Measurements from ENCODE around the gene MOCS3.
"Not testable (repeated sequence)": the region's sequence is repeated elsewhere in the genome, so short reads cannot be mapped to it uniquely, and the experiment has no call there.

Gene MOCS3

DNA sequence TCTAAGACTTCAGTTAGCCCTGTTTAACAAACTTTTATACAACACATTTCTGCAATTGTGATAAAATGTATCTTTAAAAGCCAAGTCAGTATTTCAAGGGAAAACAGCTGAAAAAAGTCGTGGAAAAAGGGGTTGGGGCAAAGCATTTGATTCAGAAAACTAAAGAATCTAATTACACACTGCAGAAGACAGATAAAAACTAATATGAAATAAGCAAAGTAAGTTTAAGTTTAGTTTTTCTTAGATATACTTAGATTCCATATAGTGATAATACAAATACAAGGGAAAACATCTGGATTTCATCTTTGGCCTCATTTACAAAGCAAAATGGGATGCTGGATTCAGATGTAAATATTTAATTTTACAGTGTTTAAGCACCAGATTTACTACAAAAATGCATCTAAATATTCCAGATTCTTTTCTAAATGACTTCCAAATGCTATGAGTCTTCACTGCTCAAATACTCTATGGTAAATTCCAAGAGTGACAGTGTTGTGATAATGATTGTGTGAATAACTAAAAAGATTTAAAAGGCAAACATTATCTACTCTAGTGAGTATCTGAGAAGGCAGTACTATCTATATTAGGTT is 25.8 kb upstream of the MOCS3 start:
- no peak for DNase-seq

DNA sequence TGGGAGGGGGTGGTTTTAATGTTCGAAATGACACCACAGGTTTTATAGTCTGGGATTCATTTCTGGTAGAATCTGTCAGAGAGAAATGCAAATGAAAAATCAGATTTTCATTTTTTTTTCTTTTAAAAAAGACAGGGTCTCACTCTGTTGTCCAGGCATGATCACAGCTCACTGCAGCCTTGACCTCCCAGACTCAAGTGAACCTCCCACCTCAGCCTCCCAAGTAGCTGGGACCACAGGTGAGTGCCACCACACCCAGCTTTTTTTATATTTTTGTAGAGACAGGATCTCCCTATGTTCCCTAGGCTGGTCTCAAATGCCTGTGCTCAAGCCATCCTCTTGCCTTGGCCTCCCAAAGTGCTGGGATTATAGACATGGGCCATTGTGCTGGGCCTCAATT is 25.0 kb upstream of the MOCS3 start:
- DNase-seq, result no peak

DNA sequence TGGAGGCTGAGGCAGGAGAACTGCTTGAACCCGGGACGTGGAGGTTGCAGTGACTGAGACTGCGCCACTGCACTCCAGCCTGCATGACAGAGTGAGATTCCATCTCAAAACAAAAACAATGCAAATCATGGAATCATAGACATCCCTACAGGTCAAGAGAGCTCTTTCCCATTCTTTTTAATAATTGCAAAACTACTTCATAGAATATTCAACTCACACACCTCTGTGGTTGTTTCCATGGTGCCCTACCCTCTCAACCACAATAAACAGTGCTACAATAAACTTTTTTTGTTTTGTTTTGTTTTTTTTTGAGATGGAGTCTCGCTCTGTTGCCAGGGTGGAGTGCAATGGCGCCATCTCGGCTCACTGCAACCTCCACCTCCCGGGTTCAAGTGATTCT is 15.5 kb upstream of the MOCS3 start:
- no peak for DNase-seq

DNA sequence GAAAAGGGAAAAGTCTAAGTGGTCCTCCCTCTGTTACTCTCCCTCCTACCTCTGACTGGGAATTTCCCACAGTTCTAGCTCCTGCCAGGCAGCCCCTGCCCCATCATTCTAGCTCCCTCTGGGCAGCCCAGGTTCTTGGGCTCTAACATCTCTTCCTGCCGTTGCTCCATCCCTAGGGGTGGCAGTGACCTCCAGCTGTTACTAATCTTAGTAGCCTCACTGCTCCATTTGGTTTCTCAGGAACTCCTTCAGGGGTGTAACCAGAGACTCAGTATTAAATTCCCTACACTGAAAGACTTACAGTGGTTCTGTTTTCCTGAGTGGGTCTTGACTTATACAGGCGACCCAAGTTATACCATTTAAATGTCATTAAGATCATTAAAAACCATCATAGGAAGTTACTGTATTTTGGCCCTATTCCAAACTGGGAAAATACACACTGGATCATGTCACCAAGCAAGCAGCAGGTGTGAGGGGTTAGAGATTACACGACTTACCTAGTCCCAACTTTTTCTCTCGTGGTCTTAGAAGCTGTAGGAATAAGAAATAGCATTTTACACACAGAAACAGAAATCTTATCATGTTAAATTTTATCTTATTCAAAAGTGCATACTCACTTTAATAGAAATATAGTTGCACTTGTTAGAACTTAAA is 10.4 kb upstream of the MOCS3 start:
- DNase-seq, result no peak

DNA sequence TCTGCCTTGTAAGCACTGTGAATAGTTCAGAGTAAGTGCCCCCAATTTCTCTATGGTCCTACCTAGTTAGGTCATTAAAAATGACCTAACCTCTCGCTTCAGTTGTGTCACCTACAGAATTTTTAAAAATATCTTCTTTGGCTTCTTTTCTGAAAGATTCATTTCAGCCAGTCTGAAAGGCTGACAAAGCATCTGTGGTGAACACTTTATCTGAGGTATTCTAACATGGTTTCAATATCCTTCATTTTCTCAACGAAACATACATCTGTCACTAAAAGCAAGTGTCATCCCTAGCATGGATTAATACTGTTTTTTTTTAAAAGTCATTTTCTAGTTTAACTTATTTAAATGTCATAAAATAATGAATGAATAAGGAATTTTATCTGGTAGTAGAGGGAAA is 5.4 kb upstream of the MOCS3 start:
- no peak for DNase-seq

DNA sequence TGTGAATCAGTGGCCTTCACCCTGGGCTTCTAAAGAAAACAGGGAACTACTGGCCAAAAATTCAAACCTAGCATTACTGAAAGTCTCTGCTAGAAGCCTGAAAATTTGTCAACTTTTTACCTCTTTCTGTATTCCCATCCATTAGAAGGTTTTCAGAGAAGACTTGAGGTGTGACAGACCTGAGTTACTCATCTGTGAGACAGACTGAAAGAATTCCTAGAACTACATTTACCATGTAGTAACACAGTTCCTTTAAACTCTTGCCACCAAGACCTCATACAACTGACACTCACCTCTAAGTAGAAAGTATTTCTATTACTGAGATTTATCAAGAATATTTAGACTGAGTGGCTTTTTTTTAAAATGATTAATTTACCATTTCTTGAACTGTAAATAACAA is 4.8 kb upstream of the MOCS3 start:
- DNase-seq, result no peak

DNA sequence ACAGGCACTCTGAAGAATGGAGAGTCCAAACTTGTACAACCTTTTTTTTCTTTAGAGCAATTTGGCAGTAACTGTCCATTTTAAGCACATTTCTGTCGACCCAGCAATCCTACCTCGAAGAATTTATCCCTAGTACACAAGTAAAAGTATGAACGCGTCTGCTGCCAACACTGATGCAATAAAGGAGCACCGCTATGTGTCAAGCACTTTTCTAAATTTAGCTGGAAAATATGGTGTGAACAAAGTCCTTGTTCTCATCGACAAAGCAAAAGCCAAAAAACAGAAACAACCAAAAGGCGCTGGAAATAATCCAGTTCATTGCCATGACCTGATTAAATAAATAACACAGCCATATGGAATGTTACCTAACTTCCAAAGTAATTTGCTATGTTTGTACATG is 1.3 kb upstream of the MOCS3 start:
- DNase-seq, result no peak

DNA sequence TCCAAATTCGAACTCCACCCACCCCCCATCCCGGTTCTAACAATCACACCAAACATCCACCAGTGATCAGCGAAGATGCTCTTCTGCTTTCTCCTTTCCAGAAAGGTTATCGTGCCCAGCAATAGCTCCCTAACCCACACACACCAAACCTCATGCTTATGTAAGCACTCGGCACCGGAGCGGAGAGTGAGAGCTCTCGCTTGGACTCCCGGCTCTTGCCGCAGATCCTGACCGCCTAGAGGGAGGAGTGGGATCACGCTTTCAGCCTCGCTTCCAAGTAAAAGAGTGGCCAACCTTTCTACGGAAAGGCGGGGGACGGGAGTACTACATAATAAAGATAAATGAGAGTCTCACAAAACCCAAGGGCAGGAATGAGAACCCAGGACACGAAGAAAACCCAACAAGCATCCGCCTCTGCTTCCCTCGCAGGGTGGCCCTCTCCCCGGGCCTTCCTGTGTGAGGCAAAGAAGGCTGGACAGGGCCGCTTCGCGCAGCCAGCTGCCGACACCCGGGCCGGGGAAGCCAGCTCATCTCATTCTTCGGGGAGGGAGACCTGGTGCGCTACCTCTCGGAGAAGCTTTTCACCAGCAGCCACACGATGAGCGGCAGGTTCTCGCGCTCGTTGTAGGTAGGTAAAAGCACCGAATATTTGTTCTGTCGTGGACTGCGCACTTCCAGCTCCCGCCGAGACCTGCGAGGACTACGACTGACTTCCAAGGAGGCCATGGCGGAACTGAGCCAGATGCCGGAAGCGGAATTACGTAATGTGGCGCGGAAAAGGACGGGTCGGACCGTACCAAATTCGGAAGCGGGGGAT is 612 bp upstream of the MOCS3 start, which contains the start of gene DPM1:
TSS of gene DPM1 (minus strand) at position 735 of the 817 bp plus-strand sequence. CDS start at position 726, 9 bp downstream.
- peak; percentile 86 to 87 for DNase-seq

DNA sequence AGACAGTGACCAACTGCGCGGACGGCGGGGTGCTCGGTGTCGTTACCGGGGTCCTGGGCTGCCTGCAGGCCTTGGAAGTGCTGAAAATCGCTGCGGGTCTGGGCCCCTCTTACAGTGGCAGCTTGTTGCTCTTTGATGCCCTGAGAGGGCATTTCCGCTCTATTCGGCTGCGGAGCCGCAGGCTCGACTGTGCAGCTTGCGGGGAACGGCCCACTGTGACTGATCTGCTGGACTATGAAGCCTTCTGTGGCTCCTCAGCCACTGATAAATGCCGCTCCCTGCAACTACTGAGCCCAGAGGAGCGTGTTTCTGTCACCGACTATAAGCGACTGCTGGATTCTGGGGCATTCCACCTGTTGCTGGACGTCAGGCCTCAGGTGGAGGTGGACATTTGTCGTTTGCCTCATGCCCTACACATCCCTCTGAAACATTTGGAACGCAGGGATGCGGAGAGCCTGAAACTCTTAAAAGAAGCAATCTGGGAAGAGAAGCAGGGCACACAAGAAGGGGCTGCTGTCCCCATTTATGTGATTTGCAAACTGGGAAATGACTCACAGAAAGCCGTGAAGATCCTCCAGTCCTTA is 1.0 kb downstream of the MOCS3 start:
- DNase-seq, result no peak

DNA sequence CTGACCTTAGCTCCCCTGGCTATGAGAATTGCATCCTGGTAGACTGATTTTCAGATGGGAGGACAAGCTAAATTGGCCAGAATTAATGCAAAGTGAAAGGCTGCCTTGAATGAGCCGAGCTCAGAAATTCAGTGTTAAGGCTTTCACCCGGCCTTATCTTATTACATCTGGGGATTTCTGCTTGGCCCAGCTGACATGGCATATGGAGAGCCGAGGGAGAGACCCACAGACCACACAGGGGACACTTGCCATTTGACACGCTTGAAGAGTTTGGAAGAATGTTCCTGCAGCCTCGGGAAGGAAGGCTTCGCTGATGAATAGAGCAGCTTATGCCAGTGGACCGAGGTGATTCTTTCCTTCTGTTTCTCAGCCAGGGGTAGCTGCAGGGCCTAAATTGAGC is 9.0 kb downstream of the MOCS3 start:
- DNase-seq, result no peak

DNA sequence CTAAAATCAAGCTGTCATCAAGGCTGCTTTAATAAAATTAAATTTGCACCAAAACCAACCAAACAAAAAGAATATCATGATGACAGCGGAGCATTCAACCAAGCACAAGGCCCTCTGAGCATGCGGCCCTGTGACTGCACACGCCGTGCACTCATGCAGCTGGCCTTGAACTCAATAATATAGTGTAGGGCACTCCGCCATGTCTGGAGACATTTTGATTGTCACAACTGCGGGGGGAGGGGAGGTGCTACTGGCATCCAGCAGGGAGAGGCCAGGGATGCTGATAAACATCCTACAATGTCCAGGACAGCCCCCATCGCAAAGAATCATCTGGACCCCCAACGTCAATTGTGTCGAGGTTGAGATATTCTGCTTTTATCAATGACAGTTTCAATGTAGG is 9.7 kb downstream of the MOCS3 start:
- DNase-seq, result no peak

DNA sequence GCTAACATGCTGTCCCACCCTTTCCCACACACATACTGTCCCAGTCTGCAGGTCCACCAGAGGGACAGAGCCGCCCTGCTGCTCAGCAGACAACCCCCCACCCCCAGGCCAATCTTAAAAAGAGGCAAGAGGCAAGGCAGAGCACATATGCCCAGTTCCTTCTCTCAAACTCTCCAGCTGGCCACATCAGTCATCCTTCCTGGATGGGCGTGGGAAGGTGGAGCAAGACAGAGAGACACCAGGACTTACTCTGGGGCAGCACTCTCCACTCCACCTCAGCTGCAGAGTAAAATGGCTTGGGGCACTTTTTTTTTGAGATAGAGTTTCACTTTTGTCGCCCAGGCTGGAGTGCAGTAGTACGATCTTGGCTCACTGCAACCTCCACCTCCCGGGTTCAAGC is 10.8 kb downstream of the MOCS3 start:
- no peak for DNase-seq

DNA sequence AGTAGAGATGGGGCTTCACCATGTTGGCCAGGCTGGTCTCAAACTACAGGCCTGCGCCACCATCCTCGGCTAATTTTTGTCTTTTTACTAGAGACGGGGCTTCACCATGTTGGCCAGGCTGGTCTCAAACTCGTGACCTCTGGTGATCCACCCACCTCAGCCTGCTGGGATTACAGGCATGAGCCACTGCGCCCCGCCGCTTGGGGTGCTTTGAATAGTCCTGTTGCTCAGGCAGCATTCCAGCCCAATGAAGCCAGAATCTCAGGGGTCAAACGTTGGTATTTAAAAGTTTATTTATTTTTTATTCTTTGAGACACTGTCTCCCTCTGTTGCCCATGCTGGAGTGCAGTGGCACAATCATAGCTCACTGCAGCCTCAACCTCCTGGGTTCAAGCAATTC is 11.3 kb downstream of the MOCS3 start:
- DNase-seq, result no peak

DNA sequence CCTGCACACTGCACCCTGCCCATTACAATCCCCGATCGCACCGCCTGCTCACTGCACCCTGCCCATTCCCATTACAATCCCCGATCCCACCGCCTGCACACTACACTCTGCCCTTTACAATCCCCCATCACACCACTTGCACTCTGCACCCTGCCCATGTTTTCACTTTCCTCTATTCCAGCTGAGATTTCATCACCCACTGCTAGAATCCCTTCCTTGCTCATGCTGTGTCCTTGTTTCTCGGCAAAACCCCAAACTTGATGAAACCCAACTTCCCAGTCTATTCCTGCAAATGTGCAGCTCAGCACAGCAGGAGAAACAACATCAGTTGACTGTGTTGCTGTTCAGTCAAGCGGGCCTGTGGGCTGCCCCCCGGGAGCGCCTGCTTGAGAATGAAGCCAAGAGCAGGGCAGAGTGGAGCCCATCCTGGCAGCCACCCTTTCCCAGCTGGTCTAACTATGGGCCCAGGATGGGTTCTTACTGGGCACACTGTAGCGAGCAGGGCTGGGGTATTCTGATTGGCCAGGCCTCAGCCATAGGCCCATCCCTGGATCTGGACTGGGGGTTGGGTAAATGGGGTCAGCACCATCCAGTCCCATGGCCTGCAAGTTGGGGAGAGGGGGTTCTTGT is 17.2 kb downstream of the MOCS3 start:
- DNase-seq, result no peak

DNA sequence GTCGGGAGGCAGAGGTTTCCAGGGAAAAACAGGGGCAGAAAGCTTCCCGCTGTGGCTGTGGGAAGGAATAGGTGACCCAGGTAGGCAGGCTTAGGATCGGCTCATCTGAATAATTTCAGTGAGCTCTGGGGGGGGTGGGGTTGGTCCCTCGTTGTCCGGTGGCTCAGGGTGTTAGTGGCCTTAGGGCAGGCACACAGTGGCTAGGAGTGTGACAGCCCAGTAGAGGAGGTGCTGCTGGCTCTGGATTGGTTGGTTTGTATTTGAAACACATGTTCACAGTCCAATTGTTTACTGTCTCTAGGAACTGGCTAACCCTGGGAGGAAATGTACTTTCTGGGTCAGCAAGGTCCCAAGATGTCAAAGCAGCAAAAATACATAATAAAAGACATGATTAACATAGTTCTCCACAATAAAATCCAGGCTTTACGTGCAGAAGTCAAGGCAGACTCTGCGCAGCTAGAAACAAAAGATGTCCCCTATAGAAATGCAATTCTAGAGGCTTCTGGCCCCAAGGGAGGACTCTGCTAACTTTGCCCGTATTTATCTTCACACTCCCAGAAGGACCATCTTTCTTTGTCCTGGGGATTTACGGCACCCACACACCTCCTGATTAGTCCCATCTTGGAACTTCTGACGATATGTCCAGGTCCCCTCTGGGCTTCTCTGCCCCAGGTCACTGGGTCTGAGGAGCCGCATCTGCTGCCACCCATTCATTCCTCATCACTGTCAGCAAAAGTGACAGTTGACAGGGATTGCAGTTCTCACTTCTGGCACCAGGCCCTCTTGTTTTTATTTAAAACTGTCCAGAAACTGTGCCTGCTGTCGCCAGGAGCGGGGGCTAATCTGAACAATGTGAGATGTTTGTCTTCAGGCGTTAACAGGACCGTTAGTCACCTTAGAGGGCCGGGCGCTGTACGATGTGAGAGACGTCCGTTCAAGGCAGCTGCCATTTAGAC is 18.7 kb downstream of the MOCS3 start:
- DNase-seq, result no peak

DNA sequence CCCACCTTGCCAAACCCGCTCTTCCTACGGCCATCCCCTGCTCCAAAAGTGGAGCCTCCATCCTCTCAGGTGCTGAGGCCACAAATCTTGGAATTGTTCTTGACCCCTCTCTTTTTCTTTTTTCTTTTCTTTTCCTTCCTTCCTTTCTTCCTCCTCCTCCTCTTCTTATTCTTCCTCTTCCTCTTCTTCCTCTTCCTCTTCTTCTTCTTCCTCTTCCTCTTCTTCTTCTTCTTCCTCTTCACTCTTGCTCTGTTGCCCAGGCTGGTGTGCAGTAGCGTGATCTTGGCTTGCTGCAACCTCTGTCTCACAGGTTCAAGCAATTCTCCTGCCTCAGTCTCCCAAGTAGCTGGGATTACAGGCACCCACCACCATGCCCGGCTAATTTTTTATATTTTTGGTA is 19.9 kb downstream of the MOCS3 start:
- not testable (repeated sequence) for DNase-seq

DNA sequence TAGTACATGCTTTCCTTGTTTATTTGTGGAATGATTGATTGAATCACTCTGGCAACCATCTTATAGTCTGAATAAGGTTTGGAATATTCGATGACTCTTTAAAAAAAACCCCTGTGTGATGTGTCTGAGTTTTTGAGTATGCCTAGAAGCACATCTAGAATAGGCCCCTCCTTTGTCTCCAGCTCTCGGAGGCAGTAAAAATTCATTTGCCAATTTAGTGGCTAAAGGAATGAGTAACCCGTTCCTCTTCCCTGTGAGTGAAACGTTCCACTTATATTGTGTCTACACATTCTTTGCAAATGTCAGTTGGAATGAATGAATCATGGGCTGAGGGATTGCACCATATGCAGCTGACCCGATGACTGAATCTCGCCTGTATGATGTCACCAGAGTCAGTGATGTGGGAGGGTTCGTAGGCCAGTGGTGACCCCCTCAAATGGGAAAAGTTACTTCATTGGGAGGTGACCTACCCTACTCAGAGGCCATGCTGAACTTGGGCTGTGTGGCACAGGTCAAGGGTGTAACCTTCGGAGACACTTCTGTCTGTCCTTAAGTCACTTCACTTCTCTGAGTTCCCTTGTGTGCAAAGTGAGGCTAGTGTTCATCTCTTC is 21.6 kb downstream of the MOCS3 start:
- no peak for DNase-seq

DNA sequence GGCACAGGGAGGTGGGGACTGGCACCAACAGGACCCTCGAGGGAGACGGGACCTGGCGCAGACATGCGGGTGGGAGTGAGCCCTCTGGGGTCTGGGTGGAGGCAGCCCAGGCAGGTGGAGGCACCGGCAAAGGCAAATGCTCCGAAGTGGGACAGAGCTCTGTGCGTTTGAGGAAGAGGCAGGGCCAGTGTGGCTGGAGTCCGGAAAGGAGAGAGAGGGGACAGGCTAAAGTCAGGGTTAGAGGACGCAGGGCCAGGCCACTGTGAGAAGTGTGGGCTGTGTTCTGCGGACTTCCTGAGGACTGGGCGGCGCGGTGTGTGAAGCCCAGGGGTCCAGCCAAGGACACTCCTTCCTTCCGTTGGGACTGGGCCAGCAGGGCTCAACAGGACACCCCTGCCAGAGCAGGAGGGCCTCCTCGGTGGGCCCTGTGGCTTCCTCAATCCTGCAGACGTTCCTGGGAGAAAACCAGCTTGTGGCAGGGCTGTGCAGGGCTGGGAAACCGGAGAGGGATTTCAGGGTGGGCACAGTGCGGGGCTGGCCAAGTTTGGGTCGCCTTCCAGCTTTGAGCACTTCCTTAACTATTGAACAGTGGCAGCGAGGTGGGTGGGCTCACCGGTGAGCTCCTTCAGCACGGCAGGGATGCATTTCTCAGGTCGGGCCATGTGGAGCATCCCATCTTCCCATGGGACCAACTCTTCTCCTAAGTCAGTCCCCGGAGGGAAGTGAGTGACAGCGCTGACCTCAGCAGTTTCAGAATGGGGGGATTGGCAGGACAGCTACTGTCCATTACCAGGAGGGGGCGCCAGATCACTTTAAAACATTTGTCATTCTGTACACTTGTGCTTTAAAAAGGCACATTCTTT is 22.5 kb downstream of the MOCS3 start:
- peak; percentile 35 to 42 for DNase-seq

DNA sequence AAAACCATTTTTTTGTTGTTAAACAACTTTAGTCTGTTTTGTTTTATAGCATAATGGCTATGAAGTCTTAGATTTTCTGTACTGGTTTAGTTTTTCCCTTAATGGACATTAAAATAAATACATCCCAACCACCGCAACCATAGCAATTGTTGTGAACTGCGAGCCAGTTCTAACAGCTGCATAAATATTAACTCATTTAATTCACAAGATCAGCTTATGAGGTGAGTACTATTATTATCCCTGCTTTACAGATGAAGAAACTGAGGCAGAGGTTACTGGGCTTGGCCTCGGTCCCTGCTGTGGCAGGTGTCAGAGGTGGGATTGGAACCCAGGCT is 23.1 kb downstream of the MOCS3 start:
- DNase-seq, result no peak

DNA sequence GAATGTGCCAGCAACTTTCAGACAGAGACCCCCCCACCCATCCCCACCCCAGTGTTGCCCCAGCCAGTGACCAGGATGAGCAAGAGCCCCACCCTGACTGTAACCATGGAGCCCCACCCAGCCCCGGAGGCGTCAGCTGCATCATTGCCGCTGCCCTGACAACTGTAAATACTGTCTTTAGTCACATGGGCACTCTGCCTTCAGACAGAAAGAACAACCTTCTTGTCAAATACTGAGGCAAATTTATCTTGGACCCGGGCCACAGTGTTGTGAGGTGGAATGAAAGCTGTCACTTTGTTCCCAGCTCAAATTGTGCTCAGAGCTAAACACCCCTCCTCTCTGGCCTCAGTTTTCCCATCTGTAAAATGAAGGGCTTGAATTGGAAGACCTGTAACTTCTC is 23.7 kb downstream of the MOCS3 start:
- no peak for DNase-seq

DNA sequence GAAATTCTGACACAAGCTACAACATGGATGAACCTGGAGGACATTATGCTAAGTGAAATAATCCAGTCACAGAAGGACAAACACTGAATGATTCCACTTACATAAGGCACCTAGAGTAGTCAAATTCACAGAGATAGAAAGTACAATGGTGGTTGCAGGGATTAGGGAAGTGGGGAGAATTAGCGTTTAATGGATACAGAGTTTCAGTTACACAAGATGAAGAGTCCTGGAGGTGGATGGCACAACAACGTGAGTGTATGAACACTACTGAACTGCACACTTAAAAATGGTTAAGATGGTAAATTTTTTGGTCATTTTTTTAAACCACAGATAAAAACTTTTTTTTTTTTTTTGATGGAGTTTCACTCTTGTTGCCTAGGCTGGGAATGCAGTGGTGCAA is 24.7 kb downstream of the MOCS3 start:
- DNase-seq, result no peak

Measured in SHP77 (cell line).